Lower lobe of right lung (tissue), 2 donors: ENCODE measurements around the gene MICAL2. TPM values are rescaled to one million over a fixed set of nuclear protein-coding genes. Genes with fewer than 3 reads are reported as not detected.

Experiments
- ATAC-seq, 2 donors: fragments of 200-7000 bp; cut with Tn5 transposase; one replicate each; pipeline ENCODE4 v1.9.1; 2020 to 2022; ENCODE audit warnings: mild to moderate bottlenecking in 2 of 2, moderate library complexity in 2 of 2
- DNase-seq: peaks from one replicate; pipeline ENCODE4 v3.0.0-alpha.2; 2020
- H3K27ac ChIP-seq: fragments of 200-600 bp; one replicate; pipeline ENCODE4 v1.8.0; 2022
- H3K27me3 ChIP-seq: fragments of 200-600 bp; one replicate; pipeline ENCODE4 v1.8.0; 2022; ENCODE audit warnings: low read depth
- H3K36me3 ChIP-seq: fragments of 200-600 bp; one replicate; pipeline ENCODE4 v1.8.0; 2022; ENCODE audit warnings: mild to moderate bottlenecking
- H3K4me1 ChIP-seq: fragments of 200-600 bp; one replicate; pipeline ENCODE4 v1.8.0; 2022
- H3K4me3 ChIP-seq: fragments of 200-600 bp; one replicate; pipeline ENCODE4 v1.8.0; 2022; ENCODE audit warnings: mild to moderate bottlenecking
- H3K9me3 ChIP-seq: fragments of 200-600 bp; one replicate; pipeline ENCODE4 v1.8.0; 2022
- CTCF ChIP-seq: fragments of 200-600 bp; IDR thresholded peaks from one replicate; pipeline ENCODE4 v1.8.0; 2022; ENCODE audit warnings: antibody characterized with exemption, mild to moderate bottlenecking
- intact Hi-C: fragments of 100-400 bp; cut with DNase I; formaldehyde crosslinking; loops from one replicate; pipeline ENCODE4 v1.11.0; 2022
- long read RNA-seq: library from polyadenylated mRNA; unstranded; transcript quantifications from one replicate; pipeline ENCODE4 v2.0.0, GENCODE V29; 2021
- total RNA-seq: library from RNA; stranded (reverse); fragmentation: NEBNext Ultra II Directional; extraction: Animal tissue kit (Norgen Biotek cat#: 25700); gene quantifications from one replicate; pipeline ENCODE4 v1.2.1, GENCODE V29; 2021
- donor health status: DM: no; HTN: yes; CAD: no; lungs with severe emphysema.

Gene MICAL2
- 127 TPM for total RNA-seq
- long read RNA-seq, partial matches to known transcripts: 12 of 43 reads
- long read RNA-seq, other reads (novel, unspliced or antisense): 31 of 43 reads

GRCh38 chr11:12110201-12110713, at the start of gene MICAL2:
TSS of gene MICAL2 (plus strand) at chr11:12110590. CDS start at chr11:12162156, 51,566 bp downstream.
- H3K27me3 ChIP-seq: no peaks in the 10 kb centered on the region
- peak within 1 kb of the TSS; percentile 93 for H3K27ac ChIP-seq
- ATAC-seq (peak; percentile 97), DNase-seq (peak; percentile 93)
- H3K9me3 ChIP-seq: no peaks in the 10 kb centered on the region
- H3K36me3 ChIP-seq: no peaks in the 10 kb centered on the region
- no peak for TF ChIP-seq CTCF
- intact Hi-C loops: no loop called here
- peak within 1 kb of the TSS; percentile 92 for H3K4me3 ChIP-seq
- H3K4me1 ChIP-seq: peaks cover 33% of the 10 kb centered on the region

GRCh38 chr11:12061851-12062560, 48.4 kb upstream of the MICAL2 start:
- no peak for DNase-seq

GRCh38 chr11:12063251-12063650, 47.1 kb upstream of the MICAL2 start:
- TF ChIP-seq CTCF: no peak
- Histone ChIP-seq H3K27ac (no peak overlapping the region), H3K36me3 (no peaks in the 10 kb centered on the region), H3K9me3 (no peaks in the 10 kb centered on the region), H3K4me1 (peaks cover 21% of the 10 kb centered on the region), H3K4me3 (no peak overlapping the region), H3K27me3 (no peaks in the 10 kb centered on the region)
- intact Hi-C loops: no loop called here
- DNase-seq (no peak), ATAC-seq (no peak)

More at GRCh38 chr11:12061851-12062560, 48.4 kb upstream of the MICAL2 start:
- H3K4me3 ChIP-seq: no peak overlapping the region
- peaks cover 11% of the 10 kb centered on the region for H3K4me1 ChIP-seq
- no peaks in the 10 kb centered on the region for H3K27me3 ChIP-seq
- no peaks in the 10 kb centered on the region for H3K9me3 ChIP-seq
- no peak overlapping the region for H3K27ac ChIP-seq
- H3K36me3 ChIP-seq: no peaks in the 10 kb centered on the region
- no peak for TF ChIP-seq CTCF
- no peak for ATAC-seq
- intact Hi-C loops: no loop called here

GRCh38 chr11:12064136-12064953, 46.0 kb upstream of the MICAL2 start:
- no peak for TF ChIP-seq CTCF
- Histone ChIP-seq H3K4me1 (peaks cover 21% of the 10 kb centered on the region), H3K27me3 (no peaks in the 10 kb centered on the region), H3K9me3 (no peaks in the 10 kb centered on the region), H3K27ac (no peak overlapping the region), H3K4me3 (no peak overlapping the region), H3K36me3 (no peaks in the 10 kb centered on the region)
- DNase-seq (no peak), ATAC-seq (no peak)
- intact Hi-C loops: no loop called here

- intact Hi-C loops: no loop called here
- H3K4me1 ChIP-seq: peaks cover 21% of the 10 kb centered on the region
- TF ChIP-seq CTCF: no peak
- H3K9me3 ChIP-seq: no peaks in the 10 kb centered on the region
- H3K27ac ChIP-seq: no peak overlapping the region
- no peak overlapping the region for H3K4me3 ChIP-seq
- H3K36me3 ChIP-seq: no peaks in the 10 kb centered on the region
- DNase-seq (no peak), ATAC-seq (no peak)
- H3K27me3 ChIP-seq: no peaks in the 10 kb centered on the region
These were observed 45.5 kb upstream of the MICAL2 start for GRCh38 chr11:12064954-12065280.
